OCI-M2 (cell line): ENCODE data around the gene GNL3.
"Not testable (repeated sequence)": the region's sequence is repeated elsewhere in the genome, so short reads cannot be mapped to it uniquely, and the experiment has no call there.

ENCODE experiments used
- DNase-seq: peaks from one replicate; lab custom pipeline; 2025; ENCODE audit not compliant: unreplicated experiment; lab: John Stamatoyannopoulos, UW

The GNL3 gene

DNA sequence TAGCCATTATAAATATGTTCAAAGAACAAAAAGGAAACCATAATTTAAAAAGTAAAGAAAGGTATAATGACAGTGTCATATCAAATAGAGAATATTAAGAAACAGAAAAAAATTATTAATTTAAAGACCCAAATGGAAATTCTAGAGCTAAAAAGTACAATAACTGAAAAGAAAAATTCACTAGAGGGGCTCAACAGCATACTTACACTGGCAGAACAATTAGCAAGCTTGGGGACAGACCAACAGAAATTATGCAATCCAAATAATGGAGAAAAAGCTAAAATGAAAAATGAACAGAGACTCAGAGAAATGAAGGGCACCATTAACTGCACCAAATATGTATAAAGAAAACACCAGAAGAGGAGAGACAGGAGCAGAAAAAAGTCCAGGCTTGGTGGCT, 33.8 kb downstream of the GNL3 start:
- DNase-seq: no peak

DNA sequence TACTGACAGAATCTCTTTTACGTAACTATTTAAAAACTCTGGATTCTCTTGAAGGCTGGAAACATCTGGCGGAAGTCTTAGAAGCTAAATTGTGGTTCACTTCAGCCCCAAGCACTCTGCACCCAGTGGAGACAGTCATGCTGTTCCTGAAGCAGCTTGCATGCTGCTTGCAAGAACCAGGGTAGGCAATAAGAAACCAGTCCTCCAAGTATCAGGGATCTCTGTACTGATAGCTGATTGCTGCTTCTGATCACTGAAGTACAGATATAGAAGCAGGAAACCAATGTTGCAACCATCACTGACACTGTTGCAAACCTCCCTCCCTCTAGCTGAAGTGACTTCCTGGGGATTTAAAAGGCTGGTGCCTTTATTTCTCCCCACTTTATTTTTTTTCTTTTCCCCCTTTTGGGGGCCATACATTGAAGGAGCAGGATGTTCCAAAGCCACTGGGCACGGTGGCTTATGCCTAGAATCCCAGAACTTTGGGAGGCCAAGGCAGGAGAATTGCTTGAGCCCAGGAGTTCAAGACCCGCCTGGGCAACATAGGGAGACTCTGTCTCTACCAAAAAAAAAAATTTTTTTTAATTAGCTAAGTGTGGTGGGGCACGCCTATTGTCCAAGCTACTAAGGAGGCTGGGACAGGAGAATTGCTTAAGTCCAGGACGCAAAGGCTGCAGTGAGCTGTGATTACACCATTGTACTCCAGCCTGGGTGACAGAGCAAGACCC, 35.3 kb downstream of the GNL3 start:
- DNase-seq: no peak

DNA sequence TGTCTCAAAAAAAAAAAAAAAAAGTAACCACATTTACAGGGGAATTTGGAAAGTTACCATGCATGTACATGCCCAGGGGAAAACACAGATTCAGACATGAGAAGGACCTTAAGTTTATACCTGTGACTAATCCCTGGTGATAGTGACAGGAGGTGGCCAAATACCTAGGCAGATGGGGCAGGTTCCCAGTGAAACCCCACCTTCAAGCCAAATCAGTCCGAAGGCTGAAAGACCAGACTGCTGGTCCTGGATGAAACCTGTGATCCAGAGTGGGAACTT, 35.8 kb downstream of the GNL3 start:
- no peak for DNase-seq

GRCh38 chr3:52722491-52722890, 36.7 kb downstream of the GNL3 start:
- no peak for DNase-seq

DNA sequence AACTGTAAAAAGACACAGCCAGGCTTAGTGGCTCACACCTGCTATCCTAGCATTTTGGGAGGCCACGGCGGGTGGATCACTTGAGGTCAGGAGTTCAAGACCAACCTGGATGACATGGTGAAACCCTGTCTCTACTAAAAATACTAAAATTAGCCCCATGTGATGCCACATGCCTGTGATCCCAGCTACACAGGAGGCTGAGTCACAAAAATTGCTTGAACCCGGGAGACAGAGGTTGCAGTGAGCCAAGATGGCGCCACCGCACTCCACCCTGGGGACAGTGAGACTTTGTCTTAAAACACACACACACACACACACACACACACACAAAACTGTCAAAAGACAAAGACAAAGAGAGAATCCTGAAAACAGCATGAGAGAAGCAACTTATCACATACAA, 38.1 kb downstream of the GNL3 start:
- no peak for DNase-seq

GRCh38 chr3:52724511-52724910, 38.7 kb downstream of the GNL3 start:
- DNase-seq: no peak

GRCh38 chr3:52728753-52729152, 42.9 kb downstream of the GNL3 start:
- not testable (repeated sequence) for DNase-seq

DNA sequence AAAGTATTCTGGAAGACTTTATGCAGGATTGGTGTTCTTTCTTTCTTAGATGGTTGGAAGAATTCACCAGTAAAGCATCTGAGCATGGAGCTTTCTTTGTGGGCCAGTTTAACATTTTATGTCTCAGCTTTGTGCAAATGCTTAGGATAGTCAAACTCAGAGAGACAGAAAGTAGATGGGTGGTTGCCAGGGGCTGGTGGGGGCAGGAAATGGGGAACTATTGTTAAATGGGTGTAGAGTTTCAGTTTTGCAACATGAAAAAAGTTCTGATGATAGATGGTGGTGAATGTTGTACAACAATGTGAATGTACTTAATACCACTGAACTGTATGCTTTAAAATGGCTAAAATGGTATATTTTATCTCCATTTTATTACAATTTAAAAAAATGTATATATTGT, 44.8 kb downstream of the GNL3 start:
- no peak for DNase-seq

GRCh38 chr3:52731590-52731989, 45.8 kb downstream of the GNL3 start:
- no peak for DNase-seq

DNA sequence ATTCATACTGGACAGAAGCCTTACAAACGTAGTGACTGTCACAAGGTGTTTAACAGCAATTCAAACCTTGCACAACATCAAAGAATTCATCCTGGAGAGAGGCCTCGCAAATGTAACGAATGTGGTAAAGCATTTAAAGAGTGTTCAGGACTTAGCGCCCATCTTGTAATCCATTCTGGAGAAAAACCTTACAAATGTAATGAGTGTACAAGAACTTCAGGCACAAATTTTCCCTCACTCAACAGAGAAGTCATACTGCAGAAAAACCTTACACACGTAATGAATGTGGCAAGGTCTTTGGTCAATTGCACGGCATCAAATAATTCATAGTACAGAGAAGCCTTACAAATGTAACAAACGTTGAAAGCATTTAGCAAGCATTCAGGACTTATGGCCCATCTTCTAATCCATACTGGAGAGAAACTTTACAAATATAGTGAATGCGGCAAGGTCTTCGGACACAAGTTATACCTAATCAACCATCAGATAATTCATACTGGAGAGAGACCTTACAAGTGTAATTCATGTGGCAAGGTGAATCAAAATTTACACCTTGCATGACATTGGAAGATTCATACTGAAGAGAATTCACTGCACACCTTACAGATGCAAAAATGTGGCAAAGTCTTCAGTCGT, 47.5 kb downstream of the GNL3 start:
- no peak for DNase-seq

DNA sequence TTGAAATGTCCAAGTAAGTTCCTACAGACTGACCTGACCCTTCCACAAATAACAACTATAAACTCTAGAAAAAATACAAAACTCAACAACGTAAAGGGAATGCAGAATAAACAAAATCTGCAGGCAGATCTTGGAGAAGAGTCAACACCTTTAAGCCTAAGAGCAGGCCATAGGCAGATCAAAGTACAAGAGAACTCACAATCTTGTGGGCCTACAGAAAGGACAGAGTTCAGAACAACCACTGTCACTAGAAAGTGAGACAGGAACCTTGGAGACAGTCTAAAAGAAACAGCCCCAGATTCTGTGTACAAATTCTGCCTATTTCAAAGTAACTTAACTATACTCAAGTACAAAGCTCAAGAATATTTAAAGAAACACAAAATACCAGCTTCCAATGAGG, 53.9 kb downstream of the GNL3 start:
- DNase-seq: no peak

DNA sequence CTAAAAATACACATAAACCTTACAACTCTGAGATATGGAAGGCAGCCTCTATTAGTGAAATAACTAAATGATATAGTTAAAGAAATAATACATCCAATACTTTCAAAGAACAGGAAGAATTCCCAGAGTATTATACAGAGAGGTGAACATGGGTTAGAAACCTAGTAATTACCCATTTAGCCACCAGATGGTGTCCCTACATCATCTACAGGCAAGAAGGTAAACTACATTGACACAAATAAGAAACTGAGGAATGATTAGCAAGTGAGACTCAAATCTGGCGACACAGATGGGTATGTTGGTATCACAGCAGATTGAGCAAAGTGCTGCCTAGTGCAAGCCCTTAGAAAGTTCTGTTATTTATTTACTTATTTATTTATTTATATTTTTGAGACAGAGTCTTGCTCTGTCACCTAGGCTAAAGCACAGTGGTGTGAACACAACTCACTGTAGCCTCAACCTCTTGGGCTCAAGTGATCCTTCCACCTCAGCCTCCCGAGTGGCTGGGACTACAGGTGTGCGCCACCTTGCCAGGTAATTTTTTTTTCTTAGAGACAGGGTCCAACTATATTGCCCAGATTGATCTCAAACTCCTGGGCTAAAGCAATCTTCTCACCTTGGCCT, 56.7 kb downstream of the GNL3 start:
- no peak for DNase-seq

GRCh38 chr3:52743152-52743551, 57.3 kb downstream of the GNL3 start:
- DNase-seq: no peak

- no peak for DNase-seq
Observed at GRCh38 chr3:52743721-52744120, 57.9 kb downstream of the GNL3 start.
